GM12891 (cell line): ENCODE data around the gene TIMM23B.
"Not testable (repeated sequence)": the region's sequence is repeated elsewhere in the genome, so short reads cannot be mapped to it uniquely, and the experiment has no call there.

ENCODE experiments used
- POLR2A ChIP-seq: IDR thresholded peaks from 2 replicates; pipeline ENCODE4 v1.6.1; 2011; ENCODE audit warnings: low read depth, low read length, control low read depth
- POLR2AphosphoS5 ChIP-seq: IDR thresholded peaks from 2 replicates; pipeline ENCODE4 v1.6.1; 2011; ENCODE audit warnings: low read depth, low read length, control low read depth

DNA sequence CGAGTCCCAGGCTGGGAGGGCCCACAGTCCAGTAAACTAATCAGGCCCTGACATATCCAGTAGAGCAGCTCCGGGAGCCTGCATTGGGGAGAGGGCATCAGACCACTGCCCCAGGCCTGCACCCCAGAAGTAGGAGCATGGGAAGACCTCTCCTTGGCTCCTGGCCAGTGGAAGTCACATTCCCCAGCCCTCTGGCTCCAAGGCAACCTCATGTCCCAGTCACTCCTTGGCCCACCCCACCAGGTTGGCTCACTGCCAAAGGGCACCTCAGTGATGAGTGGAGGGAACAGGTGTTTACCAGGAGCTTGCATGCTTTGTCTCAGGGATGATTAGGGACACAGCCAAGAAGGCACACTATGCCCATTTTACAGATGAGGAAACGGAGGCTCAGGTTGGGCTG, 77.4 kb downstream of the TIMM23B start:
- not testable (repeated sequence) for TF ChIP-seq POLR2AphosphoS5, POLR2A
